ENCODE data around the gene PAEP.
A peak's percentile ranks its signal among the peaks of the same experiment; 100 is the strongest.
"Not testable (repeated sequence)": the region's sequence is repeated elsewhere in the genome, so short reads cannot be mapped to it uniquely, and the experiment has no call there.

The PAEP gene

GRCh38 chr9:135525241-135526088 lies 36.1 kb upstream of the PAEP start:
- no peak for DNase-seq (ENCODE audit: low read depth, low spot score)

GRCh38 chr9:135526089-135526729 lies 35.3 kb upstream of the PAEP start:
- DNase-seq (ENCODE audit: low read depth, low spot score): no peak

- peak; percentile 75 for DNase-seq (ENCODE audit: low read depth, low spot score)
Observed at GRCh38 chr9:135526730-135527571, 34.6 kb upstream of the PAEP start.

DNA sequence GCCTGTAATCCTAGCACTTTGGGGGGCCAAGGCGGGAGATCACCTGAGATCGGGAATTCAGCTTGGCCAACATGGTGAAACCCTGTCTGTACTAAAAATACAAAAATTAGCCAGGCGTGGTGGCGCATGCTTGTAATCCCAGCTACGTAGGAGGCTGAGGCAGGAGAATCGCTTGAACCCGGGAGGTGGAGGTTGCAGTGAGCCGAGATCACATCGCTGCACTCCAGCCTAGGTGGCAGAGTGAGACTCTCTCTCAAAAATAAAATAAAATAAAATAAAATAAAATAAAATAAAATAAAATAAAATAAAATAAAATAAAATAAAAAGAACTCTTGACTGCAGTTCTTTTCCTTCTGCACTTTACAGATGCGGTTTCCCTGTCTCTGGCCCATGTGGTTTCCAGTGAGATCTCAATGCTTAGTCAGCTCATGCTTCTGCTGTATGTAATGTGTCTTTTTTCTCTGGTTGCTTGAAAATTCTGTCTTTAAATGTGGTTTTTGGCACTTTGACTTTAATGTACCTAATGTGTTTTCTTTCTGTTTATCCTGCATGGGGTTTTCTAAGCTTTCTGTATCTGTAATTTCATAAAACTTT lies 32.6 kb upstream of the PAEP start:
- DNase-seq (ENCODE audit: low read depth, low spot score): not testable (repeated sequence)

- no peak for DNase-seq (ENCODE audit: low read depth, low spot score)
Observed at GRCh38 chr9:135530146-135530545, 31.4 kb upstream of the PAEP start.

DNA sequence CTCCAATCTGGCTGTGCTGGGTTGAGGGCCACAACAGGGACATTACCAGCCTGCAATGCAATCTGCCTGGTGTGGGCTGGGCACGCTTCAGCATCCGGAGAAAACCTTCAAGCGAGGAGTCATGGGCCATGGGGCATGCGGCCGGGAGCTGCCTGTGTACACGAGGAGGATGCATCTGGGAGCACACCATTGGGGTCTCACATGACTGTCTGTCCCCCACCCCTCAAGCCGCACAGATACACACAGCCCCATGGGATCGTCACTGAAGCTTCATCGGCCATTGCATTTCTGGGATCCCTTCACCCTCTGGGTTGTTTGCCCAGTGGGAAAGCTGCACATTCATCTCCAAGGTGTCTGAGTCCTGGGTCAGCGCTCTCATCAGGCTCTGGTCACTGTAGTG lies 30.5 kb upstream of the PAEP start:
- DNase-seq (ENCODE audit: low read depth, low spot score): no peak

DNA sequence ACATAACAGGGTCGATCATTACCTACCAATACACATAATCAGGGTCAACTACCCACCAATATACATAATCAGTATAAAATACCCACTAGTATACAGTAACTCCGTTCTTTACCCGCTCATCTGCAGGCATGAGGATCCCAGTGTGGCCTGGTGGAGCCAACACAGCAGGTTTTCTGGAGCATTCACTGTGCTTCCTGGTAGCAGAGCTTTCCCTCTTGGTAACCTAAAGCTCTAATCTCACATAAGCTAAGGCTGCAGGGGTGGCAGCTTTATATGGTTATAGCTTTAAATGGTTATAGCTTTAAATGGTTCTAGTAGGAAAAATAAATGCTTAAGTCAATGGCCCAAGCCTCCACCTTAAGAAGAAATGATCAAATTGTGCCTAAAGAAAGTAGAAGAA lies 28.4 kb upstream of the PAEP start:
- no peak for DNase-seq (ENCODE audit: low read depth, low spot score)

DNA sequence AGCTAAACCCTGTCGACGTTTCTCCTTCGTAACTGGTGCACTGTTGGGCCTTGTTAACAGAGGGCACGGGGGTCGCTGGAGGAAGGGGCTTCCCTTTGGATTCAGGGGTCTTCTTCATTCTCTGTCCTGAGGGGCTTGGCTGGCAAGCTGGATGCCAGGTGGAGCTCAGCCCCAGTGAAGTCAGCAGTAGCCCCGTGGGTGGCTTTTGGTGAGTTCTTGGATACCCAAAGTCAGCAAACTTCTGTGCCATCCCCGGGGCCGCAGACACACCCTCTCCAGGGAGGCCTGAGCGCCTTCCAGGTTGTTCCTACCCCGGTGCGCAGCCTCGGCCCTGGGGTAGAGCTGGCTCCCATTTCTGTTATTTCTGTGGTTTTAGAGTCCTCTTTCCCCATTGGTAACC lies 27.9 kb upstream of the PAEP start:
- no peak for DNase-seq (ENCODE audit: low read depth, low spot score)

GRCh38 chr9:135534192-135534711 lies 27.3 kb upstream of the PAEP start:
- peak; percentile 67 for DNase-seq (ENCODE audit: low read depth, low spot score)

DNA sequence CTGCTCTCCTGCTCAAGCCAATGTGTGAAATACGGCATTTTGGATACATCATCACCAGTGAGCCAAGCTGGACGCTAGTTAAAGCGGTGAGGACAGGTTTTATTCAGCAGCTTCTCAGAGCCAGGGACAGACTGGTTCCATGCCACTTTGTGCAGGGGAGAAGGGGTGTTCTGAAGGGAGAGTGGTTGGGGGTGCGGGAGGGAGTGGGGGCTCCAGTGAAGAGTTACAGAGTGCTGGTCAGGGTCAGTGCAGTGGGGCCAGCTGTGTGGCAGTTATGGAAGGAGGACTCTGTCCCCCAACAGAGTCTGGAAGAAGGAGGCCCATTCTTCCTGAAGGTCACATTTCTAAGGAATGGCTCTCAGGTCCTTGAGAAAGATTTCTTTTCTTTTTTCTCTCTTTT lies 26.7 kb upstream of the PAEP start:
- not testable (repeated sequence) for DNase-seq (ENCODE audit: low read depth, low spot score)

DNA sequence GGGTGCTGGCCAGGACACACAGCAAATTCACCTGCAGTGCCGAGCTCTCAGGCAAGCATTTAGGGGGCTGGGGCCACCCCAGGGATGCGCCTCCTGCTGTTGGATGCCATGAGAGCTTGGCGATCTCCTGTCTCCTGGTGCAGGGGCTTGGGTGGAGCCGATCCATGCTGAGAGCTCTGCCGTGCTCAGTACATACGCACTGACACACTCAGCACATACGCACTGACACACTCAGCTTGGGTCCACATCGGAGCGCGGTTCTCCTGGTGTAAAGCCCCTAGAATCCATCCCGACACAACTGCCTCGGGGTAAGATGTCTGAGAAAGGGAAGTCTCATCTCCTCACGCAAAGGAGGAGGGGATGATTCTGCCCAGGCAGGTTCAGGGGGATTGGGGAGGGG lies 25.9 kb upstream of the PAEP start:
- not testable (repeated sequence) for DNase-seq (ENCODE audit: low read depth, low spot score)

DNA sequence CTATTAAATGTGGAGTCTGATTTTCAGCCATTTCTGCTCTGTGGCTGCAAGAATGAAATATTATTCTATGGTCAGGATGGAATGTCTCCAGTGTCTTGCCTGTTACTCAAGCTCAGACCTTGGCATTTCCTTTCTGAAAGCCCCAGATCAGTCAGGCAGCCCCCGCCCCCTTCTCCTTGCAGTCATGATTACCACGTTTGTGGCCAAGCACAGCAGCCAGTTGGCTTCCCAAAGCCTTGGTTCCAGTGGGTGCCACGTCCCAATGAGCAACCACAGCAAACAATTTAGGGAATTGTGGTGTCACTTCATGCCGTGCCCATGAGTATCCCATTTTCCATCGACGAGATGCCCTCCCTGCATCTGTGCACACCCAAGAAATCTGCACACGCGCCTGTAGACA lies 25.3 kb upstream of the PAEP start:
- no peak for DNase-seq (ENCODE audit: low read depth, low spot score)

GRCh38 chr9:135543262-135543894 lies 18.2 kb upstream of the PAEP start:
- peak; percentile 81 for DNase-seq (ENCODE audit: low read depth, low spot score)

- DNase-seq (ENCODE audit: low read depth, low spot score): no peak
Observed at GRCh38 chr9:135544981-135545635, 16.4 kb upstream of the PAEP start.

- DNase-seq (ENCODE audit: low read depth, low spot score): not testable (repeated sequence)
Observed at GRCh38 chr9:135545646-135546176, 15.8 kb upstream of the PAEP start, which contains the start of gene OBP2A. OBP2A (plus strand) TSS chr9:135546126; CDS start chr9:135546181, 55 bp downstream.

GRCh38 chr9:135546792-135547617 lies 14.6 kb upstream of the PAEP start:
- DNase-seq (ENCODE audit: low read depth, low spot score): not testable (repeated sequence)

- DNase-seq (ENCODE audit: low read depth, low spot score): no peak
Observed at GRCh38 chr9:135547756-135548736, 13.5 kb upstream of the PAEP start.
